H1 (cell line): ENCODE data around the gene FADD. TPM values are rescaled to one million over a fixed set of nuclear protein-coding genes. Genes with fewer than 3 reads are reported as not detected.

Experiments used
- CBX5 ChIP-seq: fragments of 300-800, 300-1000 bp; sonication (generic); IDR thresholded peaks from 2 replicates; pipeline ENCODE4 v1.7.1; 2016; ENCODE audit warnings: antibody characterized with exemption, low read length, low read depth
- PHF8 ChIP-seq: fragments of 200-600 bp; sonication (generic); conservative IDR thresholded peaks from 2 replicates; pipeline ENCODE4 v1.7.1; 2012; ENCODE audit warnings: low read depth, mild to moderate bottlenecking, inconsistent platforms, low read length, moderate library complexity
- polyA plus RNA-seq, 7 experiments: library from polyadenylated mRNA; depleted of rRNA in 3 of 7; stranded (reverse) in 5 of 7; unstranded in 2 of 7; fragments of >200 nt in 5 of 7; fragments of 200-250 nt in 2 of 7; gene quantifications; 1 replicate in 5 of 7; 2 replicates in 1 of 7; 4 replicates in 1 of 7; pipeline versions ENCODE4 v1.2.1 to v1.2.3, GENCODE V29; 2011 to 2013; ENCODE audit warnings: missing spikeins in 2 of 7, mixed read lengths in 2 of 7
- total RNA-seq: library from RNA; stranded (reverse); fragmentation: NEBNext Ultra II Directional; extraction: Animal tissue kit (Norgen Biotek cat#: 25700); gene quantifications from 2 replicates; pipeline ENCODE4 v1.2.1, GENCODE V29; 2021
- TF ChIP-seq, protein P1 (sequence below), 3 experiments: IDR thresholded peaks; 1 replicate in 2 of 3; 2 replicates in 1 of 3; pipeline versions ENCODE4 v1.5.1 to v1.6.1; 2011; ENCODE audit warnings: low read length in 3 of 3, mild to moderate bottlenecking in 3 of 3, inconsistent platforms in 2 of 3, low read depth in 1 of 3, moderate library complexity in 1 of 3; ENCODE audit not compliant: insufficient read depth in 1 of 3; ENCODE audit errors: control extremely low read depth in 1 of 3

FADD gene
- total and polyA plus RNA-seq, 2 of the 8 experiments (the other 6 are each of a cell fraction or from before 2014, with no cell fraction given): 29.0 to 43.9 TPM

DNA sequence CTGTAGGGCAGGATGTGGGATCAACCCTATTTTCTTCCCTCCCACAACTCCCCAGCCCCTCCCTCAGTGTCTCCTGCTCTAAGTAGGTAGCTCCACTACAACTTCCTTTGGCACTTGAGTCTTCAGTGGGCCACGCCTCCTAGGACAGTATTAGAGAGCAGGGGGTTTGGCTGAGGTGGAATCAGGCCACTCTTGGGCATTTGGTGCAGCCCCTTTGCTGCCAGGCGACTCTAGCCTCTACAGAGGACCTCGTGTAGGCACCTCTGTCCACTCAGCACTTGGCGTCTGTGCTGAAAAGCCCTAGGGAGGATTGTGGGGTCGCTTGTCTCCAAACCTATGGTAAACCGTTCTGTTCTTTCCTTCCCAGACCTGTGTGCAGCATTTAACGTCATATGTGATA lies 2.7 kb downstream of the FADD start (continued):
- TF ChIP-seq, protein P1, sequence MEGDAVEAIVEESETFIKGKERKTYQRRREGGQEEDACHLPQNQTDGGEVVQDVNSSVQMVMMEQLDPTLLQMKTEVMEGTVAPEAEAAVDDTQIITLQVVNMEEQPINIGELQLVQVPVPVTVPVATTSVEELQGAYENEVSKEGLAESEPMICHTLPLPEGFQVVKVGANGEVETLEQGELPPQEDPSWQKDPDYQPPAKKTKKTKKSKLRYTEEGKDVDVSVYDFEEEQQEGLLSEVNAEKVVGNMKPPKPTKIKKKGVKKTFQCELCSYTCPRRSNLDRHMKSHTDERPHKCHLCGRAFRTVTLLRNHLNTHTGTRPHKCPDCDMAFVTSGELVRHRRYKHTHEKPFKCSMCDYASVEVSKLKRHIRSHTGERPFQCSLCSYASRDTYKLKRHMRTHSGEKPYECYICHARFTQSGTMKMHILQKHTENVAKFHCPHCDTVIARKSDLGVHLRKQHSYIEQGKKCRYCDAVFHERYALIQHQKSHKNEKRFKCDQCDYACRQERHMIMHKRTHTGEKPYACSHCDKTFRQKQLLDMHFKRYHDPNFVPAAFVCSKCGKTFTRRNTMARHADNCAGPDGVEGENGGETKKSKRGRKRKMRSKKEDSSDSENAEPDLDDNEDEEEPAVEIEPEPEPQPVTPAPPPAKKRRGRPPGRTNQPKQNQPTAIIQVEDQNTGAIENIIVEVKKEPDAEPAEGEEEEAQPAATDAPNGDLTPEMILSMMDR (IDR thresholded peaks at IDR 0.05; ENCODE audit: control extremely low read depth in 1 of 3, insufficient read depth in 1 of 3, low read depth in 1 of 3, low read length in 3 of 3): no peak
- no peak for TF ChIP-seq CBX5
- no peak for TF ChIP-seq PHF8
